D721Med (cell line): Measurements from ENCODE around the gene TRPC4AP.
A peak's percentile ranks its signal among the peaks of the same experiment; 100 is the strongest.

ENCODE experiments used
- DNase-seq: peaks from one replicate; pipeline ENCODE4 v3.0.0; 2011; ENCODE audit warnings: low spot score; ENCODE audit not compliant: insufficient read length
- FAIRE-seq: peaks from 2 replicates; lab custom pipeline; 2011; peaks lifted over from hg19 to GRCh38; lab: Jason Lieb, UNC
- TF ChIP-seq, protein P1 (sequence below): IDR thresholded peaks from 2 replicates; pipeline ENCODE4 v1.5.1; 2012; ENCODE audit warnings: mild to moderate bottlenecking, control low read depth; ENCODE audit not compliant: insufficient read depth; ENCODE audit errors: missing control alignments

TRPC4AP gene

DNA sequence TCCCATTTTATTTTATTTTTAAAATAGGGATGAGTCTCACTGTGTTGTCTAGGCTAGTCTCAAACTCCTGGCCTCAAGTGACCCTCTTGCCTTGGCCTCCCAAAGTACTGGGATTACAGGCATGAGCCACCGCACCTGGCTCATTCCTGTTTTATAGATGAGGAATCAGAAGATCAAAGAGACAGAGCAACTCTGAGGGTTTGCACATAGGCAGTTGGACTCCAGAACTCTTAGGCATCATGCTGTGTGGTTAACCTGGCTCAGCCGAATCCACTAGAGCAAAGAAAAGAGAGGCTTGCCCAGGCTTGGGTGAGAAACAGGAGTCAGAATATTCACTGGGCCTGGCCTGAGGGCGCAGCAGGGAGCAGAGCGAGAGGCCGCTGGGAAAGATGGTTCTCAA is 127.6 kb downstream of the TRPC4AP start:
- DNase-seq (no peak), FAIRE-seq (no peak)
- TF ChIP-seq, protein P1, sequence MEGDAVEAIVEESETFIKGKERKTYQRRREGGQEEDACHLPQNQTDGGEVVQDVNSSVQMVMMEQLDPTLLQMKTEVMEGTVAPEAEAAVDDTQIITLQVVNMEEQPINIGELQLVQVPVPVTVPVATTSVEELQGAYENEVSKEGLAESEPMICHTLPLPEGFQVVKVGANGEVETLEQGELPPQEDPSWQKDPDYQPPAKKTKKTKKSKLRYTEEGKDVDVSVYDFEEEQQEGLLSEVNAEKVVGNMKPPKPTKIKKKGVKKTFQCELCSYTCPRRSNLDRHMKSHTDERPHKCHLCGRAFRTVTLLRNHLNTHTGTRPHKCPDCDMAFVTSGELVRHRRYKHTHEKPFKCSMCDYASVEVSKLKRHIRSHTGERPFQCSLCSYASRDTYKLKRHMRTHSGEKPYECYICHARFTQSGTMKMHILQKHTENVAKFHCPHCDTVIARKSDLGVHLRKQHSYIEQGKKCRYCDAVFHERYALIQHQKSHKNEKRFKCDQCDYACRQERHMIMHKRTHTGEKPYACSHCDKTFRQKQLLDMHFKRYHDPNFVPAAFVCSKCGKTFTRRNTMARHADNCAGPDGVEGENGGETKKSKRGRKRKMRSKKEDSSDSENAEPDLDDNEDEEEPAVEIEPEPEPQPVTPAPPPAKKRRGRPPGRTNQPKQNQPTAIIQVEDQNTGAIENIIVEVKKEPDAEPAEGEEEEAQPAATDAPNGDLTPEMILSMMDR: no peak

DNA sequence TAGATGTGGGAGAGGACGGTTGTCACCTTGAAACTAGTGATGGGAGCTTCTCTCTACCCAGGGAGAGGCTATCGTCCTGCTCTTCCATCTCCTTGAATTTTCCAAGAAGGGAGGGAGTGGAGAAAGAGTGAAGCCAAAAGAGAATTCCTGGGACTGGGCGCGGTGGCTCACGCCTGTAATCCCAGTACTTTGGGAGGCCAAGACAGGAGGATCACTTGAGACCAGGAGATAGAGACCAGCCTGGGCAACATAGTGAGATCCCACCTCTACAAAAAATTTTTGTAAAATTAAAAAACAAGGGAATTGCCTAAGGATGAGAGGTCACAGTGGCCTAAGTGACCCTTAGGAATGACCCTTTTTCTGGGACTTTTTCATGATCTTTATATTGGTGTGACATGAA is 128.1 kb downstream of the TRPC4AP start:
- TF ChIP-seq, protein P1: no peak
- no peak for DNase-seq

DNA sequence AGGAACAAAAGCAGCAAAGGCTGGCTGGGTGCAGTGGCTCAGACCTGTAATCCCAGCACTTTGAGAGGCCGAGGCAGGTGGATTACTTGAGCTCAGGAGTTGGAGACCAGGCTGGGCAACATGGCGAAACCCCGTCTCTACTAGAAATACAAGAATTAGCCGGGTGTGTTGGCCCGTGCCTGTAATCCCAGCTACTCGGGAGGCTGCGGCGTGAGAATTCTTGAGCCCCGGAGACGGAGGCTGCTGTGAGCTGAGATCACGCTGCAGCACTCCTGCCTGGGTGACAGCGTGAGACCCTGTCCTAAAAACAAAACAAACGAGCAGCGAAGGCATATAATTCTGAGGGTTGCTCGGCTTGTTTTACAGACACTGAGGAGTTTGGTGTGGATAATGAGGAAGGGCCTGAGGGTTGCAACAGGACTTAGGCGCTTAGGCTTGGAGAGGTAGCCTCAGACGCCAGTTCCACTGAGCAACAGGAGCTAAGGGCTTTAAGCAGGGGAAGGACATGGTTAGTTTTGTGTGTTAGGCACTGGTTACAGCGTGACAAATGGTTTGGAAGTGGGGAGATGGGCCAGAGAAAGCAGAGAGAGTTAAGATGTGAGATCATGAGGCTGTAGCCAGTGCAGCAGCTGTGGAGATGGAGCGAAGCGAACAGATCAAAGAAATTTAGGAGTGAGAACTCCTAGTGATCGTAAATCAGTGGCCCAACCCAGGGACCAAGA is 135.7 kb downstream of the TRPC4AP start:
- DNase-seq (no peak), FAIRE-seq (no peak)
- TF ChIP-seq, protein P1: no peak

More for the DNA sequence above, 128.1 kb downstream of the TRPC4AP start:
- no peak for FAIRE-seq

DNA sequence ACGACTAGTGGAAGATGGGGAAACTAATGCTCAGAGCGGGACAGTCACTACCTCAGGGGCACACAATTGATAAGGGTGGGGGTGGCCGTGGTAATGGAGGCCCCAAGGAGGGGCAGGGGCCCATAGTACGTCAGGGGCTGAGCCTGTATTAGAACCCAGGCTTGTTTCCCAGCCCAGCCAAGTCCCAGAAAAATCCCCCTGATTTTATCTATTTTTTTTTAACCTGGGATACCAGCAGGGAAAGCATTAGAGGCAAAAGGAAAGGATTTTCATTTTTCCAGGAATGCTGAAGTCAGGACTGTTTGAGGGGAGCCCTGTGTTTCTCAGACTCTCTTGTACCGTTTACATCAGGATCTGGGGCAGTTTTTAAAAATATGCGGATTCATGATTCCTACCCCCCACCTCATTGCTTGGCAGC is 136.6 kb downstream of the TRPC4AP start:
- TF ChIP-seq, protein P1: no peak
- no peak for FAIRE-seq

DNA sequence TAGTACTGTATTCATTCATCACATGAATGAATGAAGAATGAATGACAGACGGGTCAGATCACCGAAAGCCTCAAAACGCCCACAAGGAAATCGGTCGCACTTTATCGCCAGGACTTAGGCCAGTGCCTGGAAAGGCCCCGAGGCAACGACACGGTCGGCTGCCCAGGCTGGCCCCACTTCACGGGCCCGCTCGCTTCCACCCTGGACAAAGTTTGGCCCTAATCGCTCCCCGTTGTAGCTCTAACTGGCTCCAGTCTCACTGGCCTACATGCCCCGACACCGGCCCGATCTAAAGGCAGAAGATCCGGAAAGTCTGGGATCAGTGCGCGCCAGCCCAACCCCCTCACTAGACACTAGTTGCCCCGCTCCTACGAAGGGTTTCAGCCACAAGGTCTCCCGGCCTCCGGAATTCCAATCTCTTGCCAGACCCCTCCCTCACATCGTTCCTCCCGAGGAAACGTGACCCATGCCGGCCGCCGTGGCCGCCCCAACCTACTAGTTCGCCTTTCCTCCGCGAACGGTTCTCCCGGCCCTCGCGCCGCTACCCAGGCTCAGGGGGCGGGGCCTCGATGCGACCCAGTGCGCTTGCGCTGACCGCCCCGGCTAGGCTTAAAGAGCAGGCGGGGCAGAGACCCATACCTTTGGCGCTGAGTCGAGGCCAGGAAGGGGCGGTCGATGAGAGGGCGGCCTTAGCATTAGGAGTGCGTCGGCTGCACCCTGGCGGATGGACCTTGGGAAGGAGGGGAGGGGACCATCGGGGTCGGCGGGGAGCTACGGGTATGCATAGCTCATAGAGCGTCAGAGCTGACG is 137.2 kb downstream of the TRPC4AP start, which contains the start of the genes GSS and MYH7B:
Gene GSS (minus strand): TSS at position 576 of the 810 bp plus-strand sequence. CDS start 3,954 bp downstream, outside the sequence.
Gene MYH7B (plus strand): TSS at position 638 of the 810 bp plus-strand sequence. CDS start 22,138 bp downstream, outside the sequence.
- peak; percentile 83 for DNase-seq
- TF ChIP-seq, protein P1: peak; percentile 60
- FAIRE-seq: no peak

More for the DNA sequence above, 136.6 kb downstream of the TRPC4AP start:
- DNase-seq: no peak

DNA sequence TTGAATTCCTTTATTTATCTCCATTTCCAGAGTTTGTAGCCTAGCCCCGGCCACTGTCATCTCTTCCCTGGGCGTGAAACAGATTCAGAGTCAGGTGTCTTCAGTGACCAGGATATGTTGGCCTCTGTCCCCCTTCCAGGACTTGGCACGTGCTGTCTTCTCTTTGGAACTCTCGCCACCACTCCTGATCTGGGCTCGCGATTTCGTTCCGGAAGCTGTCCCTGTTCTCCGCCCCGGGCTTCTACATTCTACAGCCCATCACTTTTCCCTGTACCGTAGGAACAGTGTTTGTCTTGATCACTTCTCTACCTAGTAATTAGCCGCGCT is 137.7 kb downstream of the TRPC4AP start:
- DNase-seq (no peak), FAIRE-seq (no peak)
- TF ChIP-seq, protein P1: no peak

DNA sequence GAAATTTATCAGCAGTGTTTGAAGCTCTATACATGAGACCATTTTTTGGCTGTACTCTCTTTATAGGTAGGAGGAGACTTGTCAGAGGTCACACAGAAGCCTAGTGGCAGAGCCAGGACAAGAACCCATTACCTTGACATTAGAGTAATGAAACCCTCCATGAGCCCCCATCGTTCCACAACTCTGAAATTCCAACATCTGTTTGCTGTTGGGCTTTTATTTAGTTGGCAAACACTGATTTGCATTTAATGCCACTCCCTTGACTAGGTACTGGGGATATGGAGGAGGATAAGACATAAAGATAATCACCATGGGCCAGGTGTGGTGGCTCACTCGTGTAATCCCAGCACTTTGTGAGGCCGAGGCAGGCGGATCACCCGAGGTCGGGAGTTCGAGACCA is 138.6 kb downstream of the TRPC4AP start:
- DNase-seq (no peak), FAIRE-seq (no peak)
- TF ChIP-seq, protein P1: no peak
